Breast epithelium (tissue), 3 donors: ENCODE results near the gene POC5.

Source experiments
- POLR2AphosphoS5 ChIP-seq, 3 donors: sonication (generic); formaldehyde crosslinking; IDR thresholded peaks; one replicate each; pipeline ENCODE4 v1.6.1; 2017; ENCODE audit warnings: antibody characterized with exemption in 3 of 3
- TF ChIP-seq, protein P1 (sequence below), 3 donors: fragments of 450-650 bp; IDR thresholded peaks; one replicate each; pipeline ENCODE4 v1.5.1; 2016 to 2017; ENCODE audit warnings: antibody characterized with exemption in 3 of 3, mild to moderate bottlenecking in 3 of 3, moderate library complexity in 3 of 3

DNA sequence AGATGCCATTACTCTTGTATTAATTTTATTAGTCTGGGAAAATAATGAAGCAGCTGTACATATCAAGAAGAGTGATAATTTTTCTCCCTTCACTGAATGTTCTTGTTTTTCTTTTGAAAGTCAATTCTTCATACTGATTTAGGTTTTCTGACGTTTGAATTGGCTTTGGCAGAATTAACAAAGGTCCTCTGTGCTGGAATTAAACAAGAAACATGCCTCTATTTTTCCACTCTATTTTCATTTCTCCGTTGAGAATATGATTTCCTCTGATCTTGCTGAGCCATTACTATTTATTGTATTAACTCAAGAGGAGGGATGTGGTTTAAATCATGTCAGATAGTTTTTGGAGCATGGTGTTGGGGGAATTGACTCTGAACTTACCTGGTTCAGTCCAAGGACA is 63.7 kb downstream of the POC5 start:
- TF ChIP-seq POLR2AphosphoS5 (IDR thresholded peaks at IDR 0.05), result no peak
- TF ChIP-seq, protein P1, sequence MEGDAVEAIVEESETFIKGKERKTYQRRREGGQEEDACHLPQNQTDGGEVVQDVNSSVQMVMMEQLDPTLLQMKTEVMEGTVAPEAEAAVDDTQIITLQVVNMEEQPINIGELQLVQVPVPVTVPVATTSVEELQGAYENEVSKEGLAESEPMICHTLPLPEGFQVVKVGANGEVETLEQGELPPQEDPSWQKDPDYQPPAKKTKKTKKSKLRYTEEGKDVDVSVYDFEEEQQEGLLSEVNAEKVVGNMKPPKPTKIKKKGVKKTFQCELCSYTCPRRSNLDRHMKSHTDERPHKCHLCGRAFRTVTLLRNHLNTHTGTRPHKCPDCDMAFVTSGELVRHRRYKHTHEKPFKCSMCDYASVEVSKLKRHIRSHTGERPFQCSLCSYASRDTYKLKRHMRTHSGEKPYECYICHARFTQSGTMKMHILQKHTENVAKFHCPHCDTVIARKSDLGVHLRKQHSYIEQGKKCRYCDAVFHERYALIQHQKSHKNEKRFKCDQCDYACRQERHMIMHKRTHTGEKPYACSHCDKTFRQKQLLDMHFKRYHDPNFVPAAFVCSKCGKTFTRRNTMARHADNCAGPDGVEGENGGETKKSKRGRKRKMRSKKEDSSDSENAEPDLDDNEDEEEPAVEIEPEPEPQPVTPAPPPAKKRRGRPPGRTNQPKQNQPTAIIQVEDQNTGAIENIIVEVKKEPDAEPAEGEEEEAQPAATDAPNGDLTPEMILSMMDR (IDR thresholded peaks at IDR 0.05), result no peak
